WTC11 (cell line): ENCODE data around the gene UNC13C. TPM values are rescaled to one million over a fixed set of nuclear protein-coding genes. Genes with fewer than 3 reads are reported as not detected.
"Not testable (repeated sequence)": the region's sequence is repeated elsewhere in the genome, so short reads cannot be mapped to it uniquely, and the experiment has no call there.

Experiments
- ATAC-seq: fragments of 200-7000 bp; cut with Tn5 transposase; 2 replicates; pipeline ENCODE4 v1.10.0; 2021; ENCODE audit warnings: mild to moderate bottlenecking, moderate library complexity
- Bru-seq: library from RNA; stranded (reverse); fragments of 400-500 nt; gene quantifications from one replicate; lab custom pipeline; 2021; lab: Mats Ljungman, UMichigan
- CTCF ChIA-PET: fragments of 300-600 bp; sonication (Branson Sonifier 250); formaldehyde crosslinking; loops from one replicate; lab custom pipeline; 2021; ENCODE audit warnings: antibody characterized with exemption; lab: Charles Lee
- POLR2A ChIA-PET: fragments of 350-600 bp; sonication (Branson Sonifier 250); formaldehyde crosslinking; loops from one replicate; lab custom pipeline; 2021; ENCODE audit warnings: antibody characterized with exemption; lab: Charles Lee
- DNase-seq: peaks from one replicate; pipeline ENCODE4 v3.0.0; 2021; ENCODE audit warnings: low spot score
- H3K27ac Mint-ChIP-seq: 2 replicates; pipeline ENCODE4 v1.8.0; 2021; ENCODE audit warnings: mixed read lengths
- H3K27me3 Mint-ChIP-seq: 2 replicates; pipeline ENCODE4 v1.8.0; 2021; ENCODE audit warnings: low read depth, mild to moderate bottlenecking, moderate library complexity, mixed read lengths
- H3K36me3 Mint-ChIP-seq: 2 replicates; pipeline ENCODE4 v1.8.0; 2021; ENCODE audit warnings: mixed read lengths
- H3K4me1 Mint-ChIP-seq: 2 replicates; pipeline ENCODE4 v1.8.0; 2022; ENCODE audit warnings: mixed read lengths
- H3K4me3 Mint-ChIP-seq: 2 replicates; pipeline ENCODE4 v1.8.0; 2021; ENCODE audit warnings: mild to moderate bottlenecking, moderate library complexity, mixed read lengths
- H3K9me3 Mint-ChIP-seq: 2 replicates; pipeline ENCODE4 v1.8.0; 2021; ENCODE audit warnings: mixed read lengths
- AR ChIP-seq: fragments of 250-450 bp; sonication (Bioruptor Pico); IDR thresholded peaks from 2 replicates; pipeline ENCODE4 v1.9.0; 2021; ENCODE audit warnings: mild to moderate bottlenecking
- CREM ChIP-seq: sonication (generic); formaldehyde crosslinking; IDR thresholded peaks from 2 replicates; pipeline ENCODE4 v1.8.1; 2022; ENCODE audit warnings: mild to moderate bottlenecking, missing genetic modification reagents, moderate library complexity
- CTCF ChIP-seq: fragments of 200-600 bp; IDR thresholded peaks from 2 replicates; pipeline ENCODE4 v1.8.0; 2022; ENCODE audit warnings: antibody characterized with exemption
- E2F1 ChIP-seq: sonication (generic); formaldehyde crosslinking; IDR thresholded peaks from 2 replicates; pipeline ENCODE4 v1.8.0; 2022; ENCODE audit warnings: mild to moderate bottlenecking, missing genetic modification reagents
- FOXK1 ChIP-seq: sonication (generic); formaldehyde crosslinking; IDR thresholded peaks from 2 replicates; pipeline ENCODE4 v1.8.0; 2022; ENCODE audit warnings: mild to moderate bottlenecking, moderate library complexity, missing genetic modification reagents
- FOXP1 ChIP-seq: sonication (generic); formaldehyde crosslinking; IDR thresholded peaks from 2 replicates; pipeline ENCODE4 v1.8.0; 2022; ENCODE audit warnings: missing genetic modification reagents, mild to moderate bottlenecking, moderate library complexity, borderline replicate concordance
- GTF2I ChIP-seq: fragments of 250-450 bp; sonication (Bioruptor Pico); conservative IDR thresholded peaks from 2 replicates; pipeline ENCODE4 v1.4.0; 2021; ENCODE audit warnings: mild to moderate bottlenecking
- JAZF1 ChIP-seq: fragments of 250-450 bp; sonication (Bioruptor Pico); IDR thresholded peaks from 2 replicates; pipeline ENCODE4 v1.9.0; 2021; ENCODE audit warnings: moderate library complexity, mild to moderate bottlenecking, inconsistent platforms
- MAX ChIP-seq: sonication (generic); formaldehyde crosslinking; IDR thresholded peaks from 2 replicates; pipeline ENCODE4 v1.8.0; 2022; ENCODE audit warnings: mild to moderate bottlenecking, missing genetic modification reagents
- MXD4 ChIP-seq: fragments of 250-450 bp; sonication (Bioruptor Pico); IDR thresholded peaks from 2 replicates; pipeline ENCODE4 v1.8.0; 2021; ENCODE audit warnings: mild to moderate bottlenecking, moderate library complexity, borderline replicate concordance
- NFE2L1 ChIP-seq: sonication (generic); formaldehyde crosslinking; IDR thresholded peaks from 2 replicates; pipeline ENCODE4 v1.8.1; 2023; ENCODE audit warnings: missing genetic modification reagents
- NR1H2 ChIP-seq: sonication (generic); formaldehyde crosslinking; IDR thresholded peaks from 2 replicates; pipeline ENCODE4 v1.9.0; 2021; ENCODE audit warnings: mild to moderate bottlenecking, moderate library complexity, missing genetic modification reagents
- OVOL2 ChIP-seq: fragments of 250-450 bp; sonication (Bioruptor Pico); IDR thresholded peaks from 2 replicates; pipeline ENCODE4 v1.9.0; 2021; ENCODE audit warnings: mild to moderate bottlenecking, borderline replicate concordance
- PRRX2 ChIP-seq: fragments of 250-450 bp; sonication (Bioruptor Pico); IDR thresholded peaks from 2 replicates; pipeline ENCODE4 v1.8.0; 2021; ENCODE audit warnings: mild to moderate bottlenecking
- TEAD1 ChIP-seq: sonication (generic); formaldehyde crosslinking; IDR thresholded peaks from 2 replicates; pipeline ENCODE4 v1.8.0; 2022; ENCODE audit warnings: mild to moderate bottlenecking, missing genetic modification reagents
- TP53 ChIP-seq: sonication (generic); formaldehyde crosslinking; IDR thresholded peaks from 2 replicates; pipeline ENCODE4 v1.8.1; 2023; ENCODE audit warnings: mild to moderate bottlenecking, missing genetic modification reagents
- ZNF138 ChIP-seq: sonication (generic); formaldehyde crosslinking; conservative IDR thresholded peaks from 2 replicates; pipeline ENCODE4 v1.8.1; 2022; ENCODE audit warnings: mild to moderate bottlenecking, moderate library complexity, missing genetic modification reagents
- ZNF263 ChIP-seq: sonication (generic); formaldehyde crosslinking; IDR thresholded peaks from 2 replicates; pipeline ENCODE4 v1.8.1; 2022; ENCODE audit warnings: low read depth, mild to moderate bottlenecking, moderate library complexity, missing genetic modification reagents
- long read RNA-seq, 3 experiments: library from RNA in 1 of 3; library from capped mRNA in 1 of 3; library from polyadenylated mRNA in 1 of 3; unstranded in 2 of 3; stranded (forward) in 1 of 3; transcript quantifications; one replicate each; pipeline ENCODE4 v2.0.0, GENCODE V29; 2021
- total RNA-seq: library from RNA; stranded (reverse); gene quantifications from 3 replicates; pipeline ENCODE4 v1.2.3, GENCODE V29; 2021

The UNC13C gene
- total RNA-seq (0.02 to 0.07 TPM (median 0.07 TPM) in 3 replicates), Bru-seq, nascent RNA (percentile 8 among the genes with signal in this experiment)
- long read RNA-seq, experiment 1 = 0 reads
- long read RNA-seq, experiment 2 = 0 reads
- long read RNA-seq, experiment 3, partial matches to known transcripts = 0 of 1 reads
- long read RNA-seq, experiment 3, other reads (novel, unspliced or antisense) = 1 of 1 reads

- ChIA-PET POLR2A (no interaction called here), CTCF (interaction anchor here (0.6 to 2.0 kb wide), 8 partner anchors 15 to 1190 kb away, joined by 3 to 6 read pairs (median 4); no protein-coding TSS in a partner anchor)
- ATAC-seq (peak; percentile 95), DNase-seq (peak; percentile 77)
- Mint-ChIP-seq H3K4me1 (peaks cover 20% of the 10 kb centered on the region), H3K36me3 (no peaks in the 10 kb centered on the region), H3K9me3 (no peaks in the 10 kb centered on the region)
- TF ChIP-seq OVOL2 (CRISPR knock-in tag) = no peak
- no peak for TF ChIP-seq MXD4
- TF ChIP-seq FOXK1 = 0 out of 2 replicates have a peak, but pooled peaks have one; percentile 22
- TF ChIP-seq FOXP1 (CRISPR knock-in tag) = peak; percentile 39; the same call in 1 of the 2 replicates
- TF ChIP-seq ZNF263 (CRISPR knock-in tag) = no peak
- no peak for TF ChIP-seq NR1H2 (CRISPR knock-in tag)
- no peak for TF ChIP-seq CTCF
- 0 out of 2 replicates have a peak, but pooled peaks have one; percentile 41 for TF ChIP-seq ZNF138 (CRISPR knock-in tag)
- TF ChIP-seq PRRX2 (CRISPR knock-in tag) = no peak
- TF ChIP-seq CREM = peak; percentile 34; the same call in 1 of the 2 replicates
- TF ChIP-seq TP53 (CRISPR knock-in tag) = 0 out of 2 replicates have a peak, but pooled peaks have one; percentile 38
- TF ChIP-seq MAX = peak; percentile 82
- no peak for TF ChIP-seq E2F1 (CRISPR knock-in tag)
- TF ChIP-seq, all 79 proteins: peak for 6
- peaks cover 27% of the 10 kb centered on the region for H3K27me3 Mint-ChIP-seq
- H3K4me3 Mint-ChIP-seq = peak within 1 kb of the TSS; percentile 87
- 0 out of 2 replicates have a peak within 1 kb of the TSS, but pooled peaks have one; percentile 63 for H3K27ac Mint-ChIP-seq
These were observed at the start of gene UNC13C for GRCh38 chr15:53978253-53978906. Gene UNC13C (plus strand): TSS chr15:53978441. CDS start chr15:54012904, 34,463 bp downstream.

- Mint-ChIP-seq H3K9me3 (peaks cover 43% of the 10 kb centered on the region), H3K4me3 (no peak overlapping the region), H3K27me3 (peaks cover 14% of the 10 kb centered on the region), H3K36me3 (peaks cover 27% of the 10 kb centered on the region), H3K4me1 (peaks cover 10% of the 10 kb centered on the region), H3K27ac (no peak overlapping the region)
- CTCF ChIA-PET = no interaction called here
- no peak for DNase-seq
- TF ChIP-seq JAZF1 (CRISPR knock-in tag) = no peak
- TF ChIP-seq NFE2L1 = no peak
- TF ChIP-seq TEAD1 (CRISPR knock-in tag) = no peak
- ATAC-seq = no peak
- POLR2A ChIA-PET = no interaction called here
These were observed 42.1 kb upstream of the UNC13C start for GRCh38 chr15:53936137-53936536.

- H3K36me3 Mint-ChIP-seq = peaks cover 27% of the 10 kb centered on the region
- H3K4me1 Mint-ChIP-seq, H3K4me3 Mint-ChIP-seq, ATAC-seq, H3K27ac Mint-ChIP-seq, CTCF ChIA-PET, DNase-seq, POLR2A ChIA-PET: not testable (repeated sequence)
- peaks cover 14% of the 10 kb centered on the region for H3K27me3 Mint-ChIP-seq
- peaks cover 43% of the 10 kb centered on the region for H3K9me3 Mint-ChIP-seq
These were observed 40.6 kb upstream of the UNC13C start for GRCh38 chr15:53937632-53938031.

- CTCF ChIA-PET = no interaction called here
- Mint-ChIP-seq H3K9me3 (peaks cover 16% of the 10 kb centered on the region), H3K4me1 (peaks cover 10% of the 10 kb centered on the region), H3K4me3 (no peak overlapping the region)
- TF ChIP-seq AR (CRISPR knock-in tag) = no peak
- TF ChIP-seq GTF2I (CRISPR knock-in tag) = no peak
- no peak for TF ChIP-seq E2F1 (CRISPR knock-in tag)
- TF ChIP-seq, all 79 proteins: peak for 0
- no peaks in the 10 kb centered on the region for H3K27me3 Mint-ChIP-seq
- POLR2A ChIA-PET = no interaction called here
- DNase-seq (no peak), ATAC-seq (no peak)
- no peak overlapping the region for H3K27ac Mint-ChIP-seq
- 0 out of 2 replicates have a peak, but pooled peaks cover 3% of the 10 kb centered on the region for H3K36me3 Mint-ChIP-seq
These were observed 27.7 kb upstream of the UNC13C start for GRCh38 chr15:53950572-53950971.
